Activated naive CD4-positive, alpha-beta T cell treated with anti-CD3 and anti-CD28 coated beads, Interleukin-2, amount 50 U/mL, for 72 hours (primary cell): ENCODE results near the gene KIF1C. TPM values are rescaled to one million over a fixed set of nuclear protein-coding genes. Genes with fewer than 3 reads are reported as not detected.

Experiments
- ATAC-seq, 2 donors: fragments of 150-1000 bp; cut with Tn5 transposase; 2 replicates each; pipeline ENCODE4 v1.10.0; 2021; ENCODE audit warnings: mild to moderate bottlenecking in 2 of 2, moderate library complexity in 2 of 2
- DNase-seq, 2 donors: peaks; one replicate each; pipeline ENCODE4 v3.0.0; 2021 to 2022; ENCODE audit warnings: low spot score in 2 of 2
- H3K27ac Mint-ChIP-seq, 2 donors: one replicate each; pipeline ENCODE4 v1.8.0; 2022; ENCODE audit warnings: mild to moderate bottlenecking in 2 of 2, mixed read lengths in 2 of 2
- H3K36me3 Mint-ChIP-seq, 2 donors: one replicate each; pipeline ENCODE4 v1.8.0; 2022; ENCODE audit warnings: mixed read lengths in 2 of 2
- H3K9me3 Mint-ChIP-seq, 2 donors: one replicate each; pipeline ENCODE4 v1.8.0; 2022; ENCODE audit warnings: mixed read lengths in 2 of 2
- total RNA-seq, 2 donors: library from RNA; stranded (reverse); gene quantifications; one replicate each; pipeline ENCODE4 v1.2.3, GENCODE V29; 2022

The KIF1C gene
- 10 to 100 TPM; 37.9 to 42.4 TPM for total RNA-seq

DNA sequence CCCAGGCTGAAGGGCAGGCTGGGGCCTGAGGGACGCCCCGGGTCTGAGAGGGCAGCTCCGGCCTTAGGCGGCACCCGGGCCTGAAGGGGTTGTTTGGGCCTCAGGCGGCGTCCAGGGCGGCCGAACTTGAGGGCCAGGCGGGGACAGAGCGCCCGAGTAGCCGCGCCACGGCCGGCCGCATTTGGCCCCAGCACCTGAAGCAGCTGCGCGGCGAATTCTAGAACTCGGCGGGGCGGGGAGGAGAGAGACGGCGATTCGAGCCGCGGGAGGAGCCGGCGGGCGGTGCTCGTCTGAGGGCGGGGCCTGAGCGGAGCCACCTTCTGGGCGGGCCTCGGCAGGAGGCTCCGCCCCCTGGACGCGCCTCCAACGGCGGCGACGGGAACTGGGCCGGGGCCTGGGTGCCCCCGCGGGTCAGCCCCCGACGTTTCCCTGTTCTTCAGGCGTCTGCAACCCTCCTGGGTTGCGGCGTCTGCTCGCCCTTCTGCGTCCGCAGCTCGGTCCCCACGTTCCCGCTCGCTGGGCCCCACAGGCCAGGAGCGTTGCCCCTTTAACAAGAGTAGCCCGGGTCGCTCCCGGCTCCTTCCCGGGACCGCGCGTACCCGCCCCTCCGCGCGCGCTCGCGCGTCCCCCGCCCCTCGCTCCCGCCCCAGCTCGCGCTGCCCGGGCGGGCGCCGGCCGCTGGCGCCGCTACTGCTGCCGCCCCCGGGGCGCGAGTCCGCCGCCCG lies at the start of gene KIF1C, which contains the start of gene INCA1:
TSS of gene KIF1C (plus strand) at position 649 of the 725 bp plus-strand sequence. CDS start 2,297 bp downstream, outside the sequence.
TSS of gene INCA1 (minus strand) at position 221 of the 725 bp plus-strand sequence. CDS start 3,085 bp downstream, outside the sequence.
- H3K36me3 Mint-ChIP-seq: no peaks in the 10 kb centered on the region
- DNase-seq (peak; percentile 92 to 94), ATAC-seq (peak; percentile 94 to 97)
- H3K27ac Mint-ChIP-seq: peak within 1 kb of the TSS; percentile 60 to 83
- H3K9me3 Mint-ChIP-seq: no peaks in the 10 kb centered on the region

DNA sequence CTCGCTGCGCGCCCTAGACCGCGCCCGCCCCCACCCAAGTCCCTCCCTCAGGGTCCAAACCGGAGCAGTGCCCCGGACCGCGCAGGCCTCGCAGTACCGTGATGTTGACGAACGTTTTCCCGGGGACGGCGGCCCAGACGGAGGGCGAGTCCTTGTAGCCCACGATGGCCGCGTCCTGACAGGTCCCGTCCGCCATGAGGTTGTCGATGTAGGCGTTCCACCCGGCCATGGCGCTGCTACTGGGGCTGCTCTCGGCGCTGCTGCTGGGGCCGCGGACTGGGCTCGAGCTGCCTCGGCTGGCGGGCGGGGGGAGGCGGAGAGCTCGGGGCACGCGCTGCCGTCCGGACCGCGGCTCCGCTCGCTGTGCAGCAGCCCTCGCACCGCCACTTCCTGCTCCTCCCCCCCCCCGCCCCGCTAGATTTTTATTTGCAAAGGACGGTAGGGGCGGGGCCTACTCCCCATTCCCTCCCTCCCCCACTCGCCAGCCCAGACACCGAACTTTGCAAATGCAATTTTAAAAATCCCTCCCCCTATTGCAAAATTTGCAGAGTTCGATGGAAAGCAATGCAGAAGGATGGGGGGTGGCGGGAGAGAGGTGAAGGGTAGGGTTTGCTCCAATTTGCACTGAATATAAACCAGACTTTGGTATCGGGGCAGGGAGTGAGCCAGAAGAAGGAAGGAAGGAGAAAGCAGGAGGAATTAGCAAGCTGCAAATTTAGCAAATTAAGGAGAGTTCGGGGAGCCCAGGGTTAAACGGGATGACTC lies 49.4 kb upstream of the KIF1C start, which contains the start of gene PFN1:
TSS of gene PFN1 (minus strand) at position 365 of the 765 bp plus-strand sequence. CDS start at position 229, 136 bp downstream.
- Mint-ChIP-seq H3K36me3 (peaks cover 37 to 45% of the 10 kb centered on the region in 2 donors), H3K27ac (peak within 1 kb of the TSS; percentile 98 to 99), H3K9me3 (no peaks in the 10 kb centered on the region)
- peak; percentile 15 to 46 for ATAC-seq
- peak; percentile 80 for DNase-seq

DNA sequence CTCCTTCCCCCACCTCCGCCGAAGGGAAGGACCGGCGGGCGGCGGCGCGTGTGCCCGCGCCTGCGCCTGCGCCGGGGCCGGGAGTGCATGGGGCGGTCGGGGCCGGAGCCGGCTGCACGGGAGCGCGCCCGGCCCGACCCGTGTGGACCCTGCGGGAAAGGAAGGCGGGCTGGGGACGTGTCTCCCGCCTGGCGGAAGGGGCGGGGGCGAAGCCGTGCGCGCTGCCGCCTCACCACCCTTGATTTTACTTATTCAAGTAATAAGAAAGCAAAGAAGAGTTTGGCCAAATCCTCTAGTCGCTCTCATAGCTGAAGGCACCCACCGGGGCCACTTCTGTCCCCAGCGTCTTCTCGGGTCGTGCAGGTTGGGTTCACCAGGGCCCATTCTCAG lies 48.8 kb upstream of the KIF1C start:
- DNase-seq (peak in 1 of 2 donors; percentile 81), ATAC-seq (peak; percentile 15 to 56)
- H3K9me3 Mint-ChIP-seq: no peaks in the 10 kb centered on the region
- H3K36me3 Mint-ChIP-seq: peaks cover 36 to 42% of the 10 kb centered on the region in 2 donors
- H3K27ac Mint-ChIP-seq: peak overlapping the region; percentile 98 to 99

DNA sequence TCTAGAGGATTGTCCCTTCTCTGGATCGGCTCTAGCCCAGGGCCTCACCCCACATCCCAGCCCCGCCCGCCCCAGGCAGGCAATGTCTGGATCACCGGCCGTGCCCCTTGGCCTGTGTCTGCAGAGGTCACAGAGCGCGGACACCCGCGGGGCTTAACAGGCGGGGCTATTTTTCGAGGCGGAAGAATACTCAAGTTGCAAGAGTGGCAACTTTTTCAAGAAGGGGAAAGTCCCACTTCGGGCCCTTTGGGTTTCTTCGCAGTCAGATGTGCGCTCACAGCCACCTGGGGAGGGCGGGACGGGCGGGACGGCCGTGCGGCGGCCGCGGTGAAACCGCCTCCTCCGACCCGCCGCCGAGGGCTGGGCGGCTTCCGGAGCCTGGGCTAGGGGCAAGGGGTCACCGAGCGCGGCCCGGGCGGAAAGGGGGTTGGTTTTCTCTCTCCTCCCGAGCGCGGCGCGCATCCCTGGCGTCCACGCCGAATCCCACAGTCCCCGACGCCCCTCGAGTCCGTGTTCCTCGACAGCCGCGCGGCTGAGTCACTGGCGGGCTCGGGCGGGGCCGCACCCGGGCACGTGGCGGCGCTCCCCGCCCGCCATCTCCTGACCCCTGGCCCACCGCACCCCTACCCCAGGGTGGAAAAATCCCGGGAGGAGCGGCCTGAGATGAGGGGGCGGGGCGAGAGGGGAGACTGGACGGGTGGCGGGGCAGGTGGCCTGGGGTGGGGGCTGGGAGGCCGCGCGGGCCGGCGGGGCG lies 48.3 kb upstream of the KIF1C start:
- no peaks in the 10 kb centered on the region for H3K9me3 Mint-ChIP-seq
- ATAC-seq (peak; percentile 45), DNase-seq (peak; percentile 77 to 91)
- peak overlapping the region in 1 of 2 donors; percentile 98 for H3K27ac Mint-ChIP-seq
- peaks cover 32 to 37% of the 10 kb centered on the region in 2 donors for H3K36me3 Mint-ChIP-seq

DNA sequence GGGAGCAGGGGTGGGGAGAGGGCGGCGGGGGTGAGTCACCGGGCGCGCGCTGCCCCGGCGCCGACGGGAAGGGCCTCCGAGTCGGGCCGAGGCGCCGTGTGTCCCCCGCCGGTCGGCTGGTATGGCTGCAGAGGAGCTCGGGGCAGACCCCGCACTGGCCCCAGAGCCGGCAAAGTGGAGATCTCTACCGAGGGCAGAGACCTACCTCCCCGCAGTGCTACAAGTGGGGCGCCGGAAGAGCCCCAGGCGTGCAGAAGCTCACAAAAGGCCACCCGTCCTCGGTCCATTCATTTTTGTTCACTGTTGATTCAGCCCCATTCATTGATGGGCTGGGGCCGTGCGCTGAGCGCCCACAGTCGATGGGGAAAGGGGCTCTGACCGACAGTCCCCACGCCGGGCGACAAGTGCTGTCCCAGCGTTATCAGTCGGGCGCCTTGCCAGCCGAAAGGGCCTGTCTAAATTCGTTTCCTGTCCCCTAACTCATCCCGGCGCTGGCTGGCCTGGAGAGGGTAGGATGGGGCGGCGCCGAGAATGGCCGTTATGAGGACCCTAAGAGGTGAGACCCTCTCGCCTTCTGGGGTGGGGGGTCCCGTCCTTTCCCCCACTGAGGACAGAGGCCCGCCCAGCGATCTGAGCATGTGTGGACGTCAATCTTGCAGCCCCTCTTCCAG lies 47.5 kb upstream of the KIF1C start:
- DNase-seq: peak in 1 of 2 donors; percentile 76
- Mint-ChIP-seq H3K9me3 (no peaks in the 10 kb centered on the region), H3K27ac (peak overlapping the region; percentile 93 to 98), H3K36me3 (peaks cover 25 to 30% of the 10 kb centered on the region in 2 donors)
- ATAC-seq: peak; percentile 18 to 20

DNA sequence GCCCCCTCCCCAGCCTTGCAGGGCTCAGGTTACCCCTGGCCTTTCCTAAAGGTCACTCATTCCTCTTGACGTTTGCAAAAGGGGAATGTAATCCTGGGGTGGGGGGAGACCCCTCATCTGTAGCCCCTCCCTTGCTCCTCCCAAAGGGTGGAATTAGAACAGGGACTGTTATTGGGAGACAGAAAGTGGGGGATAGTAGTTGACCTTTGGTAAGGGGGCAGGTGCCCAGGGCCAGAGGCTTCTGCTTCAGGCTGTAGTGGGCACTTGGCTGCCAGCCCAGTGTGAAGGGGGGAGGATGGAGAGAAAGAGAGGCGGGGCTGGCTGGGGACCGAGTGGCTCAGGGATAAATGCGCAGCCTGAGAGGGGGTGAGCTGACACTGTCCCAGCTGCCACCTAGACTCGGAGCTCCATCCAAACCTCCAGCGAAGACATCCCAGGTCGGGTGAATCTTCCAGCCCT lies 47.0 kb upstream of the KIF1C start, which contains the start of gene ENO3:
TSS of gene ENO3 (plus strand) at position 374 of the 459 bp plus-strand sequence. CDS start 711 bp downstream, outside the sequence.
- peak within 1 kb of the TSS; percentile 93 to 98 for H3K27ac Mint-ChIP-seq
- H3K36me3 Mint-ChIP-seq: peaks cover 19 to 24% of the 10 kb centered on the region in 2 donors
- H3K9me3 Mint-ChIP-seq: no peaks in the 10 kb centered on the region
- ATAC-seq (no peak), DNase-seq (no peak)

DNA sequence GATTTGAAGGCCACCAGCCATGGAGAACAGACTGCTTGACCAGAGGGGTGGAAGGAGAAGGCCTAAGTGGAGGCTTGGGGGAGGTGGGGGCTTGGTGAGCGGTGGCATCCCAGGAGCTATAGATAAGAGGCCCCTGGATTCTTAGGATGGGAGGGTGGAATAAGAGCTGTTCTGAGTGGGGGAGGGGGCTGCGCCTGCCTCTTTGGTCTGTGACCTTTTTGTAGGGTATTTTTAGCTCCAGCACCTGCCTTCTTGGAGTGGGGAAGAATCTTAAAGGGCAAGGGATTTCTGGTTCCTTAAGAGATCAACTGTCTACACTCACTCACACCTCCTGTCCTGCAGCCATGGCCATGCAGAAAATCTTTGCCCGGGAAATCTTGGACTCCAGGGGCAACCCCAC lies 46.3 kb upstream of the KIF1C start:
- no peaks in the 10 kb centered on the region for H3K9me3 Mint-ChIP-seq

DNA sequence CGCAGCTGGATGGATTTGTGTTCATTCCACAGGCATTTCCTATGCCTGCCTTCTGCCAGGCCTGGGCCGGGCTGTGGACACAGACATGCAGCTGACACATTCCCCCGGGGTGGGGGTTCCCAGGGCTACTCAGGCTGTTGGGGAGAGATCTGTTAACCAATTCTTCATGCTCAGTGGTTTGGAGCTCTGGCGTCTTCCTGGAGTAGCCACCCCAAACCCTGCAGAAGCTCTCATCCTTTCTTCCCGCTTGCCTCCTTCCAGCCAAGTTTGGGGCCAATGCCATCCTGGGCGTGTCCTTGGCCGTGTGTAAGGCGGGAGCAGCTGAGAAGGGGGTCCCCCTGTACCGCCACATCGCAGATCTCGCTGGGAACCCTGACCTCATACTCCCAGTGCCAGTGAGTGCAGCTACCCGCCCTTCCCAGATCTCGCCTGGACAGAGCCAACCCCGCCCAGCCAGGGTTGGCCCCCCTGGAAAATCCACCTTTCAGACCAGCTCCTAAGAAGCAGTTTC lies 44.2 kb upstream of the KIF1C start:
- Mint-ChIP-seq H3K36me3 (peaks cover 0 to 3% of the 10 kb centered on the region in 2 donors), H3K27ac (no peak overlapping the region), H3K9me3 (no peaks in the 10 kb centered on the region)
- ATAC-seq (no peak), DNase-seq (no peak)

More for the DNA sequence above, 46.3 kb upstream of the KIF1C start:
- ATAC-seq (no peak), DNase-seq (no peak)
- H3K27ac Mint-ChIP-seq: peak overlapping the region; percentile 93 to 98
- H3K36me3 Mint-ChIP-seq: peaks cover 12 to 17% of the 10 kb centered on the region in 2 donors

DNA sequence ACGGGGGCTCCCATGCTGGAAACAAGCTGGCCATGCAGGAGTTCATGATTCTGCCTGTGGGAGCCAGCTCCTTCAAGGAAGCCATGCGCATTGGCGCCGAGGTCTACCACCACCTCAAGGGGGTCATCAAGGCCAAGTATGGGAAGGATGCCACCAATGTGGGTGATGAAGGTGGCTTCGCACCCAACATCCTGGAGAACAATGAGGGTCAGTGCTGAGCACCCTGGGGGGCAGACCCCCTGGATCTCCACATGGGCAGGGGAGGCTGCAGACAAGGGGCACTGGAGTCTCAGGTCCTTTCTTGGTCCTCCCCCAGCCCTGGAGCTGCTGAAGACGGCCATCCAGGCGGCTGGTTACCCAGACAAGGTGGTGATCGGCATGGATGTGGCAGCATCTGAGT lies 42.7 kb upstream of the KIF1C start:
- no peak for DNase-seq
- Mint-ChIP-seq H3K9me3 (no peaks in the 10 kb centered on the region), H3K36me3 (no peaks in the 10 kb centered on the region), H3K27ac (no peak overlapping the region)
- no peak for ATAC-seq

DNA sequence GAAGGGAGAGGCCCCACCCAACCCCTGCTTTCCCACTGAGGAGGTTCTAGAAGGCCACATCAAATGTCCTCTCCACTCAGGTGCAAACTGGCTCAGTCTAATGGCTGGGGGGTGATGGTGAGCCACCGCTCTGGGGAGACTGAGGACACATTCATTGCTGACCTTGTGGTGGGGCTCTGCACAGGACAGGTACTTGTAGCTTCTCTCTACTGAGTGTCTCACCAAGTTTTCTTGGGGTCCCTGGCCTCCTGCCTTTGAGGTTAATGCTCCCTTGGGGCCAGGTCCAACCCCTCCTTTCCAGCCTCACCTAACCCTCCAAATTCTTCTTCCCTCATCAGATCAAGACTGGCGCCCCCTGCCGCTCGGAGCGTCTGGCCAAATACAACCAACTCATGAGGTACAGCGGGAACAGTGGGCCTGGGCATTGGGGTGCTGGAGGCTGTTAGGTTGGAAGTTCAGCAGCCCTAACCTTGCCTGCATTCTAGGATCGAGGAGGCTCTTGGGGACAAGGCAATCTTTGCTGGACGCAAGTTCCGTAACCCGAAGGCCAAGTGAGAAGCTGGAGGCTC lies 41.2 kb upstream of the KIF1C start:
- peak in 1 of 2 donors; percentile 23 for ATAC-seq
- DNase-seq: no peak
- Mint-ChIP-seq H3K27ac (no peak overlapping the region), H3K36me3 (no peaks in the 10 kb centered on the region), H3K9me3 (no peaks in the 10 kb centered on the region)

DNA sequence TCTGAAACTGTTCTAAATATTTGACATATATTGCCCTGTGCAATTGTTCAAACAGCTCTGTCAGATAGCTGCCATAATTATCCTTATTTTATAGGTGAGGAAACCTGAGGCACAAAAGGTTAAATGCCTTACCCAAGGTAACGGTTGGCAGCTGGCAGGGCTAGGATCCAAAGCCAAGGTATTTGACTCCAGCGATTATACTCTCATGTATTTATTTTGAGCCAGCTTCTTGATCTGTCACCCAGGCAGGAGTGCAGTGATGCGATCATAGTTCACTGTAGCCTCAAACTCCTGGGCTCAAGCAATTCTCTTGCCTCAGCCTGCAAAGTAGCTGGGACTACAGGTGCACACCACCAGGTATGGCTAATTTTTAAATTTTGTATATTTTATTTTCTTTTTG lies 39.6 kb upstream of the KIF1C start:
- no peaks in the 10 kb centered on the region for H3K9me3 Mint-ChIP-seq
- H3K27ac Mint-ChIP-seq: no peak overlapping the region
- no peaks in the 10 kb centered on the region for H3K36me3 Mint-ChIP-seq
- no peak for DNase-seq
- no peak for ATAC-seq

DNA sequence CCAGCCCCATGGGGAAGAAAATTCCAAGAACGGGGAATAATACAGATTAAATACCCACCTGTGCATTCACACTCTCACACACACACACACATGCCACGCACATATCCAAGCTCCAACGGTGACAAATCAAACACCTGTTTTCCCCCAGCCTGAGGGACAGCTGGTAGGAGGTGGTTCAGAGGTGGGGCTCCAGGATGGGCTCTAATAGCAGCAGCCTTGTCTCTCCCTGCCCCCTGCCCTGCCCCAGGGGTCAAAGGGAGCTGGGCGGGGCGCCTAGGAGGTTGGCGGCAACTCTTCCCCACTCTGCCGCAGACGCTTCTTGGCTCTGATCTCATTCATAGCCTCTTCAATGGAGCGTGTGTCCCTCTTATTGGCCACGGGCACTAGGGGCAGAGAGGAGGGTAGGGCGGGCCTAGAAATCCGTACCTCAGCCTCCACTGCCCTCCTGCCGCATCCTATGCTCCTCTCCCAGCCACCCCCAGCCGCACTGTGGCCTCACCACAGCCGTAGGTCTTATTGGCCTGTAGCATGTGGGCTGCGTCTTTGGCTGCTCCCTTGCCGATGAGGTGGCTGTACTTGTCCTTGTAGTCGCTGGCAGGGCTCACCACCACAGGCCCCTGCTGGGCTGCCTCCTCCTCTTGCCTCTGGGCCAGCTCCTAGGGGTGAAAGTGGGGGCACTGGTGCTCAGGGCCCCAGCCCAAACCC lies 38.3 kb upstream of the KIF1C start:
- no peaks in the 10 kb centered on the region for H3K9me3 Mint-ChIP-seq
- H3K36me3 Mint-ChIP-seq: no peaks in the 10 kb centered on the region
- ATAC-seq (peak in 1 of 2 donors; percentile 15), DNase-seq (no peak)
- no peak overlapping the region for H3K27ac Mint-ChIP-seq

DNA sequence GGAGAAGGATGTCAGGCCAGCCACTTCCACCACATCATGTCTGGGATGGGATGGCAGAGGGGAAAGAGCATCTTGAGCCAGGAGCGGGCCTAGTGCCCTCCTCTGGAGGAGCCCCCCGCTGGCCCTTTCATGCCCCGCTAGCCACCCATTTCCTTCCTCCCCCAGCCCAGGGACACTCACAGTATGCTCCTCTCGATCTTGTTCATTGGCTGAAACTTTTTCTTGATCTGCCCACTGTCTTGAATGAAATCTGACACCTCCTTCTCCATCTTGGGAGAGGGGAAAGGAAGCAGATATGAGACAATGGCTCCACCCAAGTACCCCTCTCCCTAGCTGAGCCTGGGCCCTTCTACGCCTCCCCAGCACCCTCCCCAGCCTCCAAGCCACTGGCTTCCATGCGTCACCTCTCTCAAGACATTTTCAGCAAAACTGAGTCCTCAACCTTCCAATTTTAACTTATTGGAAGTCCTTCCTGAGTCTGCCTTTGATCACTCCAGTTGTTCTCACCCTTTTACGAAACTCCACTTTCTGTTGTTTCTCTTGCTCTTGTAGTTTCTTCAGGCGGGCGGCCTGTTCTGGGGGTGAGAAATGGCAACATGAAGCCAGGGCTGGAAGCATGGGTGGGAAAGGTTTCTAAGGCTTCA lies 37.3 kb upstream of the KIF1C start:
- DNase-seq (no peak), ATAC-seq (no peak)
- peaks cover 0 to 9% of the 10 kb centered on the region in 2 donors for H3K36me3 Mint-ChIP-seq
- H3K9me3 Mint-ChIP-seq: no peaks in the 10 kb centered on the region
- H3K27ac Mint-ChIP-seq: peak overlapping the region in 1 of 2 donors; percentile 87

DNA sequence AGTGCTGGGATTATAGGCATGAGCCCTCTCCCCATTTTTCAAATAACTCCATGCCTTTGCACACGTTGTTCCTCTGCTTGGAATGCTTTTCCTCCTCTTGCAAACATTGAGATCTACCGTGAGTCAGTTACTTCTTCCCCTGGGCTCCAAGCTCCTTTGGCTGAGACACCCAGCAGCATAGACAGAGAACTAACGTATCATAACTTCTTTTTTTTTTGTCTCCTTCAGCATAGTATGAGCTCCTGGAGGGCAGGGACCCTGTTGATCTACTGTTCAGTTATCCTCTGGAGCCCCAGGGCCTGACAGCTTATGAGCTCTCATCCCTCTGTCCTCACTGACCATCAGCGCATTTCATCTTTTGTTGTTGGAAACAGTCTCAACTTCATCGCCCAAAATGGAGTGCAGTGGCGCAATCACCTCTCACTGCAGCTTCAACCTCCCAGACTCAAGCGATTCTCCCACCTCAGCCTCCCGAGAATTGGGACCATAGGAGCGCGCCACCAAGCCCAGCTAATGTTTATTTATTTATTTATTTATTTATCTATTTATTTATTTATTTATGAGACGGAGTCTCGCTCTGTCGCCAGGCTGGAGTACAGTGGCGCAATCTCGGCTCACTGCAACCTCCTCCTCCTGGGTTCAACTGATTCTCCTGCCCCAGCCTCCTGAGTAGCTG lies 32.3 kb upstream of the KIF1C start:
- DNase-seq (no peak), ATAC-seq (no peak)
- Mint-ChIP-seq H3K27ac (peak overlapping the region; percentile 32 to 56), H3K36me3 (peaks cover 9 to 22% of the 10 kb centered on the region in 2 donors), H3K9me3 (no peaks in the 10 kb centered on the region)
